ENCODE data around the gene TMEM212. TPM values are rescaled to one million over a fixed set of nuclear protein-coding genes. Genes with fewer than 3 reads are reported as not detected.

TMEM212 gene
- total and polyA plus RNA-seq, 2 donors, result not detected

GRCh38 chr3:171828902-171829770, 14.0 kb upstream of the TMEM212 start:
- no peak overlapping the region for H3K4me3 ChIP-seq (ENCODE audit: low read length in 2 of 2)
- WGBS, result 97% methylated on average over 5 of the region's 5 CpGs
- DNase-seq (ENCODE audit: low read depth in 6 of 9, low spot score in 9 of 9), result no peak
- no peaks in the 10 kb centered on the region for H3K27me3 ChIP-seq (ENCODE audit: control insufficient read depth in 2 of 2, insufficient read depth in 1 of 2, low read length in 1 of 2)
- H3K9me3 ChIP-seq (ENCODE audit: control insufficient read depth in 2 of 2, insufficient read depth in 1 of 2, low read length in 1 of 2), result no peaks in the 10 kb centered on the region
- no peak overlapping the region for H3K27ac ChIP-seq (ENCODE audit: low read depth in 1 of 2, low read length in 1 of 2)
- no peaks in the 10 kb centered on the region for H3K36me3 ChIP-seq (ENCODE audit: control insufficient read depth in 2 of 2, insufficient read depth in 2 of 2, low read length in 1 of 2)
- peaks cover 0 to 12% of the 10 kb centered on the region in 2 donors for H3K4me1 ChIP-seq (ENCODE audit: control insufficient read depth in 2 of 2, insufficient read depth in 2 of 2, low read length in 2 of 2)

- peak in 1 of 9 donors; percentile 31 for DNase-seq (ENCODE audit: low read depth in 6 of 9, low spot score in 9 of 9)
- no peaks in the 10 kb centered on the region for H3K9me3 ChIP-seq (ENCODE audit: control insufficient read depth in 2 of 2, insufficient read depth in 1 of 2, low read length in 1 of 2)
- no peaks in the 10 kb centered on the region for H3K27me3 ChIP-seq (ENCODE audit: control insufficient read depth in 2 of 2, insufficient read depth in 1 of 2, low read length in 1 of 2)
- peaks cover 0 to 12% of the 10 kb centered on the region in 2 donors for H3K4me1 ChIP-seq (ENCODE audit: control insufficient read depth in 2 of 2, insufficient read depth in 2 of 2, low read length in 2 of 2)
- no peak overlapping the region for H3K27ac ChIP-seq (ENCODE audit: low read depth in 1 of 2, low read length in 1 of 2)
- no peaks in the 10 kb centered on the region for H3K36me3 ChIP-seq (ENCODE audit: control insufficient read depth in 2 of 2, insufficient read depth in 2 of 2, low read length in 1 of 2)
- no peak overlapping the region for H3K4me3 ChIP-seq (ENCODE audit: low read length in 2 of 2)
- WGBS, result 59% methylated on average over 6 of the region's 6 CpGs
Observed at GRCh38 chr3:171829841-171830517, 13.2 kb upstream of the TMEM212 start.

GRCh38 chr3:171830518-171830875, 12.7 kb upstream of the TMEM212 start:
- DNase-seq (ENCODE audit: low read depth in 6 of 9, low spot score in 9 of 9), result no peak
- H3K9me3 ChIP-seq (ENCODE audit: control insufficient read depth in 2 of 2, insufficient read depth in 1 of 2, low read length in 1 of 2), result no peaks in the 10 kb centered on the region
- H3K36me3 ChIP-seq (ENCODE audit: control insufficient read depth in 2 of 2, insufficient read depth in 2 of 2, low read length in 1 of 2), result no peaks in the 10 kb centered on the region
- no peaks in the 10 kb centered on the region for H3K27me3 ChIP-seq (ENCODE audit: control insufficient read depth in 2 of 2, insufficient read depth in 1 of 2, low read length in 1 of 2)
- H3K27ac ChIP-seq (ENCODE audit: low read depth in 1 of 2, low read length in 1 of 2), result no peak overlapping the region
- peaks cover 0 to 12% of the 10 kb centered on the region in 2 donors for H3K4me1 ChIP-seq (ENCODE audit: control insufficient read depth in 2 of 2, insufficient read depth in 2 of 2, low read length in 2 of 2)
- H3K4me3 ChIP-seq (ENCODE audit: low read length in 2 of 2), result no peak overlapping the region

GRCh38 chr3:171831936-171832335, 11.2 kb upstream of the TMEM212 start:
- DNase-seq (ENCODE audit: low read depth in 6 of 9, low spot score in 9 of 9), result no peak
- H3K4me1 ChIP-seq (ENCODE audit: control insufficient read depth in 2 of 2, insufficient read depth in 2 of 2, low read length in 2 of 2), result peaks cover 0 to 12% of the 10 kb centered on the region in 2 donors
- no peaks in the 10 kb centered on the region for H3K36me3 ChIP-seq (ENCODE audit: control insufficient read depth in 2 of 2, insufficient read depth in 2 of 2, low read length in 1 of 2)
- H3K27ac ChIP-seq (ENCODE audit: low read depth in 1 of 2, low read length in 1 of 2), result no peak overlapping the region
- H3K9me3 ChIP-seq (ENCODE audit: control insufficient read depth in 2 of 2, insufficient read depth in 1 of 2, low read length in 1 of 2), result no peaks in the 10 kb centered on the region
- H3K4me3 ChIP-seq (ENCODE audit: low read length in 2 of 2), result no peak overlapping the region
- H3K27me3 ChIP-seq (ENCODE audit: control insufficient read depth in 2 of 2, insufficient read depth in 1 of 2, low read length in 1 of 2), result no peaks in the 10 kb centered on the region
- 96% methylated on average over 3 of the region's 3 CpGs for WGBS

GRCh38 chr3:171832989-171833388, 10.2 kb upstream of the TMEM212 start:
- DNase-seq (ENCODE audit: low read depth in 6 of 9, low spot score in 9 of 9), result no peak
- H3K4me1 ChIP-seq (ENCODE audit: control insufficient read depth in 2 of 2, insufficient read depth in 2 of 2, low read length in 2 of 2), result peaks cover 0 to 5% of the 10 kb centered on the region in 2 donors
- 92% methylated on average over 5 of the region's 5 CpGs for WGBS
- H3K4me3 ChIP-seq (ENCODE audit: low read length in 2 of 2), result no peak overlapping the region
- H3K27me3 ChIP-seq (ENCODE audit: control insufficient read depth in 2 of 2, insufficient read depth in 1 of 2, low read length in 1 of 2), result no peaks in the 10 kb centered on the region
- H3K27ac ChIP-seq (ENCODE audit: low read depth in 1 of 2, low read length in 1 of 2), result no peak overlapping the region
- no peaks in the 10 kb centered on the region for H3K9me3 ChIP-seq (ENCODE audit: control insufficient read depth in 2 of 2, insufficient read depth in 1 of 2, low read length in 1 of 2)
- no peaks in the 10 kb centered on the region for H3K36me3 ChIP-seq (ENCODE audit: control insufficient read depth in 2 of 2, insufficient read depth in 2 of 2, low read length in 1 of 2)

GRCh38 chr3:171833789-171834460, 9.2 kb upstream of the TMEM212 start:
- Histone ChIP-seq H3K9me3 (ENCODE audit: control insufficient read depth in 2 of 2, insufficient read depth in 1 of 2, low read length in 1 of 2) (no peaks in the 10 kb centered on the region), H3K27me3 (ENCODE audit: control insufficient read depth in 2 of 2, insufficient read depth in 1 of 2, low read length in 1 of 2) (no peaks in the 10 kb centered on the region), H3K36me3 (ENCODE audit: control insufficient read depth in 2 of 2, insufficient read depth in 2 of 2, low read length in 1 of 2) (no peaks in the 10 kb centered on the region), H3K4me3 (ENCODE audit: low read length in 2 of 2) (no peak overlapping the region), H3K27ac (ENCODE audit: low read depth in 1 of 2, low read length in 1 of 2) (no peak overlapping the region), H3K4me1 (ENCODE audit: control insufficient read depth in 2 of 2, insufficient read depth in 2 of 2, low read length in 2 of 2) (peaks cover 0 to 5% of the 10 kb centered on the region in 2 donors)
- DNase-seq (ENCODE audit: low read depth in 6 of 9, low spot score in 9 of 9), result peak in 1 of 9 donors; percentile 41
- 72% methylated on average over 3 of the region's 3 CpGs for WGBS

- no peak overlapping the region for H3K27ac ChIP-seq (ENCODE audit: low read depth in 1 of 2, low read length in 1 of 2)
- peaks cover 0 to 5% of the 10 kb centered on the region in 2 donors for H3K4me1 ChIP-seq (ENCODE audit: control insufficient read depth in 2 of 2, insufficient read depth in 2 of 2, low read length in 2 of 2)
Observed at GRCh38 chr3:171834461-171834801, 8.7 kb upstream of the TMEM212 start.

GRCh38 chr3:171835116-171835515, 8.0 kb upstream of the TMEM212 start:
- H3K36me3 ChIP-seq (ENCODE audit: control insufficient read depth in 2 of 2, insufficient read depth in 2 of 2, low read length in 1 of 2), result no peaks in the 10 kb centered on the region
- no peak overlapping the region for H3K27ac ChIP-seq (ENCODE audit: low read depth in 1 of 2, low read length in 1 of 2)
- no peaks in the 10 kb centered on the region for H3K9me3 ChIP-seq (ENCODE audit: control insufficient read depth in 2 of 2, insufficient read depth in 1 of 2, low read length in 1 of 2)
- peaks cover 0 to under 1% of the 10 kb centered on the region in 2 donors for H3K4me1 ChIP-seq (ENCODE audit: control insufficient read depth in 2 of 2, insufficient read depth in 2 of 2, low read length in 2 of 2)
- no peak for DNase-seq (ENCODE audit: low read depth in 6 of 9, low spot score in 9 of 9)
- H3K27me3 ChIP-seq (ENCODE audit: control insufficient read depth in 2 of 2, insufficient read depth in 1 of 2, low read length in 1 of 2), result no peaks in the 10 kb centered on the region
- no peak overlapping the region for H3K4me3 ChIP-seq (ENCODE audit: low read length in 2 of 2)
- 92% methylated on average over 5 of the region's 5 CpGs for WGBS

More at GRCh38 chr3:171834461-171834801, 8.7 kb upstream of the TMEM212 start:
- Histone ChIP-seq H3K27me3 (ENCODE audit: control insufficient read depth in 2 of 2, insufficient read depth in 1 of 2, low read length in 1 of 2) (no peaks in the 10 kb centered on the region), H3K9me3 (ENCODE audit: control insufficient read depth in 2 of 2, insufficient read depth in 1 of 2, low read length in 1 of 2) (no peaks in the 10 kb centered on the region), H3K4me3 (ENCODE audit: low read length in 2 of 2) (no peak overlapping the region), H3K36me3 (ENCODE audit: control insufficient read depth in 2 of 2, insufficient read depth in 2 of 2, low read length in 1 of 2) (no peaks in the 10 kb centered on the region)
- WGBS, result 96% methylated on average over 5 of the region's 5 CpGs
- no peak for DNase-seq (ENCODE audit: low read depth in 6 of 9, low spot score in 9 of 9)

- 93% methylated on average over 2 of the region's 2 CpGs for WGBS
- no peaks in the 10 kb centered on the region for H3K27me3 ChIP-seq (ENCODE audit: control insufficient read depth in 2 of 2, insufficient read depth in 1 of 2, low read length in 1 of 2)
Observed at GRCh38 chr3:171835613-171836012, 7.5 kb upstream of the TMEM212 start.

More at GRCh38 chr3:171835613-171836012, 7.5 kb upstream of the TMEM212 start:
- no peak overlapping the region for H3K4me3 ChIP-seq (ENCODE audit: low read length in 2 of 2)
- H3K27ac ChIP-seq (ENCODE audit: low read depth in 1 of 2, low read length in 1 of 2), result no peak overlapping the region
- H3K36me3 ChIP-seq (ENCODE audit: control insufficient read depth in 2 of 2, insufficient read depth in 2 of 2, low read length in 1 of 2), result no peaks in the 10 kb centered on the region
- DNase-seq (ENCODE audit: low read depth in 6 of 9, low spot score in 9 of 9), result no peak
- no peaks in the 10 kb centered on the region for H3K4me1 ChIP-seq (ENCODE audit: control insufficient read depth in 2 of 2, insufficient read depth in 2 of 2, low read length in 2 of 2)
- no peaks in the 10 kb centered on the region for H3K9me3 ChIP-seq (ENCODE audit: control insufficient read depth in 2 of 2, insufficient read depth in 1 of 2, low read length in 1 of 2)
